HPDE6-E6E7 (cell line): Measurements from ENCODE around the gene SGMS1.

Experiments
- DNase-seq: peaks from one replicate; pipeline ENCODE4 v3.0.0; 2011; ENCODE audit warnings: missing footprints; ENCODE audit errors: extremely low spot score

The SGMS1 gene

DNA sequence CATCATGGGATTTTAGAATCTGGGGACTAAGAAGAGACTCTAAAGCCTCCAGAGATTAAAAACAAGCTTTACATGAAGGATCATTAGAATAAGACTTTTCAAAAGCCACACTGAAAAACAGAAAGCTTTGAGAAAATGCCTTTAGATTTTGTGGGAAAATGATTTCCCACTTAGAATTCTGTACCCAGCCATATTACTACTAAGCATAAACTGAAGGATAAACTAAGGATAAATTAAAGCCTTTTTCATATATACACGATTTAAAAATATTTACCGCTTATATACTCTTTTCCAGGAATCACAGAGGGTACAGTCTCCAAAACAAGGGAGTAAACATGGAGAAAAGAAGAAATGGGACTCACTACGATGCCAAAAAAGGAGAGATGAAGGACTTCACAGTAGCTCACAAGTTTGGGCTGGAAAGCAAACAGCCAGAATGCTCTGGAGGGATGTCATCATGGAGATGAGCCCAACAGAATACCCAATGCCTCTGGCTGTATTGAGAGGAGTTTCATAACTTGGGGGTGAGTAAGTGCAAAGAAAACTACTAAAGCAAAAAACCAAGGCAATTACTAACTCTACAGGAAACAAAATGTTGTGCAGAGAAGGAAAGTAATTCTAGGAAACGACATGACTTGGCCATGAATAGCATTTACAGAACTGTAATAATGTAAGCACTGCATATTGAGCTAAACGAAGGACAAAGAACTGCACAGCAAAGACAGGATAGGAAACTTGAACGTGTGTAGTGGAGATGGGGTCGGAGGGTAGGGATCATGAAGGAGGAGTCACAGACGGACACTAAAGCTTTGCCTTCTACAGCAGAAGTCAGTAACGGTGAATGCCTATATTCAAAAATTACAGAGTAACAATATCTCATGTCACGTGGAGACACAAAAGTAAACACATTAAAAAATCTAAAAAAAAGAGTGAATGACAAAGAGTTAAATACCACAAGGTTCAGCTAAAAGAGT, 311.0 kb downstream of the SGMS1 start:
- DNase-seq = peak; percentile 29

DNA sequence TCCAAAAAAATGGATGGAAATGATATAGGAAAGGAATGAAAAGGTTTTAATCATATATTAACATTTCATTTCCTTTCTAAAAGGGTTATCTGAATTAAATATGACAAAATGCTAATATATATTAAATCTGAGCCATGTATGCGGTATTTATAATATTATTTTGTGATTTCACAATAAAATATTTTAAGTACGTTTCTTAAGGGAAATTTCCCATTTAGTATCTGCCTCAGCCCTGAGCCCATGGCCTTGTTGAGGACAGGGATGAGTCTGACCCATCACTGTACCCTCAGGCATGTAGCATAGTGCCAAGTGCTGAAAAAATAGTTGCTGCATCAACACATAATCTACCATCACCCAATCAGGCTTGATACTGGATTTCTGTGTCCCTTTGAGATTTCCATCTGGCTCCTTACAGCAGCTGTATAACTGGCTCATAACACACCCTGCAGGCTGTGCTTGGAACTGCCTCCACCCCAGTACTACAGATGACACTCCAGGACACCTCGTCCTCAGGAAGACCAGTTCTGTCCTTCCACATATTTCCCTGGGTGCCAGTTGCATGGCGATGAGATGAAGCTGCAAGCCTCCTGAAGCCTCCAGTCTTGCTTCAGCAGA, 313.1 kb downstream of the SGMS1 start:
- DNase-seq = no peak

- no peak for DNase-seq
Observed at GRCh38 chr10:50309342-50309741, 314.4 kb downstream of the SGMS1 start.

DNA sequence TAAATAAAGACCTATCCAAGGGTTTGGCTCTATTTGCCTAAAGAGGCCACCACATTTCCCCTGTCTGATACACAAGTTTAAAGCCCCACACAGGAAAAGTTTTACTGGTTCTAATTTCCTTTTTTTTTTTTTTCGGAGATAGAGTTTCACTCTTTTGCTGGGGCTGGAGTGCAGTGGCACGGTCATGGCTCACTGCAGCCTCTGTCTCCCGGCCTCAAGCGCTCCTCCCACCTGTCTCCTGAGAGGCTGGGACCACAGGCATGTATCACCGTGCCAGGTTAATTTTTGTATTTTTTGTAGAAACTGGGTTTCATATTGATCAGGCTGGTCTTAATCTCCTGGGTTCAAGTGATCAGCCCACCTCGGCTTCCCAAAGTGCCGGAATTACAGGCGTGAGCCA, 319.1 kb downstream of the SGMS1 start:
- no peak for DNase-seq

DNA sequence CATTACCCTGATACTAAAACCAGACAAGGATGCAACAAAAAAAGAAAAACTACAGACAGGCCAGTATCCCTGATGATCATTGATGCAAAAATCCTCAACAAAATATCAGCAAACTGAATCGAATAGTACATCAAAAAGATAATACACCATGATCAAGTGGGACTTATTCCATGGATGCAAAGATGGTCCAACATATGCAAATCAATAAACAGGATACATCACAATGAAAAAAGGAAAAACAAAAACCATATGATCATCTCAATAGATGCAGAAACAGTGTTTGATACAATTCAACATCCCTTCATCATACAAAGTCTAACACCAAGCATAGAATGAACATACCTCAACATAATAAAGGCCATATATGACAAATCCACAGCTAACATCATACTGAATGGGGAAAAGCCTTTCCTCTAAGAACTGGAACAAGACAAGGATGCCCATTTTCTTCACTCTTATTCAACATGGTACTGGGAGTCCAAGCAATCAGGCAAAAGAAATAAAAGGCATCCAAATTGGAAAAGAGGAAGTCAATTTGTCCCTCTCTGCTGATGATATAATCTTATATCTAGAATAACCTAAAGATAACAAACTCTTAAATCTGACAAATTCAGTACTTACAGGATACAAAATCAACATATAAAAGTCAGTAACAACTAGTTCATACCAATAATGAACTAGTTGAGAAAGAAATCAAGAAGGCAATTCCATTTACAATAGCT, 323.6 kb downstream of the SGMS1 start:
- DNase-seq = no peak

GRCh38 chr10:50295367-50295766, 328.4 kb downstream of the SGMS1 start:
- DNase-seq = no peak

DNA sequence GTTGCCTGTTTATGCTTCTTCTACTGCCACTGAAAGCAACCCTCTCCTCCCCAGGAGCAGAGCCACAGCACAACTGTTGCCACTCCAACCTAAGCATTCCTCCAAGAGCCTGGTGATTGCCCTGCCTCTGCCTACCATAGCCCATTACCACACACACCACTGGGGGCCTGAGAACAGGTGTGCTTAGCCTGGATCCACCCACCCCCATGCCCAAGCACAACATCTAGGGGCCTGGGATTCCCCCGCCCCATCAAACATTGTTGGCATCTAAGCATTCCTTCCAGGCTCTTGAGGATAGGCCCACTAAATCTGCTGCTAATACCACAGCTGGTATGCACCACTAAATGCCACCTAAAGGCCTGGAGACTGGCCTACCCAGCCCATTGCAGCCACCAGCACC, 329.2 kb downstream of the SGMS1 start:
- DNase-seq = no peak

DNA sequence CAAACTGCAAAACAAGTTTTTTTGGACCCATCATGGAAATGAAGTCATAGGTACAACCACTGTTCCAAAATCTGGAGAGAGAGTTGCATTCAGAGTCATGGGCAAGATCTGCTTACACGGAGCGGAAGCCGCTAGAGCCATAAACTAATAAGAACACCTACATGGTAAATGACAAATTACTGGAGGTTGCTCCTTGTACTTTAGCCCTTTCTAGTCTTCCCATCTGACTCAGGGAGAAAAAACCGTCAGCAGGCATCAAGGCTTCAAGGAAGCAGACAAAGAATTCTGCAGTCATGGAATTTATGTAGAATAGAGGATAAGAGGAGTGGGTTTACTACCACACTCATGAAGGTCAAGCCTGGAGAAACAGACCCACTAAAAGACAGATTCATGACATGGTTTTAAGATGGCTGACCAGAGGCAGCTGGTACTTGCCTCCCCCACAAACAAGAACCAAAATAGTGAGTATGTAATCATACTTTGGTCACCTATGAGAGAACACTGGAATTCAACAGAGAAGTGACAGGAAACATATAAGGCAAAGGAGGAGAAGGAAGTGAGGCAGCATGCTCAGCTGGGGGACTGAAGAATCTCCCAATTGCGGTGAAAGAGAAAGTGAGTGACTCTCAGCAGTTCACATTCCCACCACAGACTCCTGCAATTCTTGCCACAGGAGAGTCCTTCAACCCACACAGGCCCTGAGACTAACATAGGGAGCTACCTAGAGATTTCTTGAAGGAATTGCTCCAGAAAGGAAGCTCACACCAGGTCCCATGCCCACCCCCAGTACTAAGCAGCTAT, 330.0 kb downstream of the SGMS1 start:
- no peak for DNase-seq

GRCh38 chr10:50291261-50291850, 332.4 kb downstream of the SGMS1 start:
- DNase-seq = no peak

- DNase-seq = no peak
Observed at GRCh38 chr10:50289196-50289595, 334.6 kb downstream of the SGMS1 start.

DNA sequence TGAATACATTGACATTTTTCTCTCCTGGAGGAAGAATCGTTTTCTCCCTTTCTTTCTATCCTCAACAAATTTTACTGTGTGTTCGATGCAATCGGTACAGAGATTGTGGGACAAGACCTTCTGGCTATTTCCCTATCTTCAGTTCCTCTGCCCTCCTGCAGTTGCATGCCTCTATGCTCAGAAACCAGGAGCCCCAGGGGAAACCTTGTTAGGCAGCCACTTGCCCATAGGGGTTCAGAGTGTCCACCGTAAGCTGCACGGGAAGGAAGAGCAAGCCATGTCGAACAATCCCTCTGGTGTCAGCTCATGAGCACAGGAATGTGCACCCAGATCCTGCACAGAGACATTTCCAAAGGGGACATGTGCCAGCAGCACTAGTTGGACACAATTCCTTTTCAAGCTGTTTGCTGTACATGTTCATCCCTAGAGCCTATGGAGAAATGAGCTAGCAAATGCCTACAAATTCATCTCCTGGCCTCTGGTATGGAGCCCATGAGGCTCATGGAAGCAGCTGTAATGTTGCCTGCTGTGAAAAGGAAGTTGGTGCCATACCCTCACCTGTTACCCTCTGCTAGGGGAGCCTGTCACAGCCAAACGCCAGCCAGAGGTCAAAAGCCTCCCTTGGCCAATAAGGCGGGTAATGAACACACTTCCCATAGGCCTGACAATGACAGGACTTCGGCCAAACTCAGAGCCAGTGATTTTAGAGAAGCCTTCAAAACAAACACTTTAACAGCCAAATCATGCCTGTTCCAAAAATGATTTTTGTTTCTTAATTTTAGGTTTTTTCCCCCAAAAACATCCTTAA, 336.6 kb downstream of the SGMS1 start:
- no peak for DNase-seq

- DNase-seq = no peak
Observed at GRCh38 chr10:50286517-50286916, 337.2 kb downstream of the SGMS1 start.

- no peak for DNase-seq
Observed at GRCh38 chr10:50281967-50282522, 341.7 kb downstream of the SGMS1 start.

DNA sequence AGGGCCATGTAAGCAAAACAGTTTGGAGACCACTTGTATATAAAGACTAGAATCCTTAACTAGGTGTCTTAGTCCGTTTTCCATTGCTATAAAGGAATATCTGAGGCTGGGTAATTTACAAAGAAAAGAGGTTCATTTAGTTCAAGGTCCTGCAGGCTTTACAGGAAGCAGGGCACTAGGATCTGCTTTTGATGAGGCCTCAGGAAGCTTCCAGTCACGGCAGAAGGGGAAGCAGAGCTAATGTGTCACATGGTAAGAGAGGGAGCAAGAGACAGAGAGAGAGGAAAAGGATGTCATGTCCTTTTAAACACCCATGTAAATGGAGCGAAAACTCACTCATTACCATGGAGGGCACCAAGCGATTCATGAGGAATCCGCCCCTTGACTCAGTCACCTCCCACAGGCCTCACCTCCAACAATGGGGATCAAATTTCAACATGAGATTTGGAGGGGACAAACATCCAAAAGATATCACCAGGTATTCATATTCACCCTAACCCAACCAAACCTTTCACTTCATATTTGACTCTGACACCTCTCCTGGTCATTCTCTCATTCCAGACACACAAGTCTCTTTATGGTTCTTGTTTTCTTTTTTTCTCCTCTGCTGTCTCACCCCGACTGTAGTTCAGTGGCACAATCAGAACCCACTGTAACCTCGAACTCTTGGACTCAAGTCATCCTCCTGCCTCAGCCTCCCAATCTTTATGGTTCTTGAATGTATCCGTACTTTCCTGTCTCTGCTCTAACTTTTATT, 342.4 kb downstream of the SGMS1 start:
- no peak for DNase-seq

DNA sequence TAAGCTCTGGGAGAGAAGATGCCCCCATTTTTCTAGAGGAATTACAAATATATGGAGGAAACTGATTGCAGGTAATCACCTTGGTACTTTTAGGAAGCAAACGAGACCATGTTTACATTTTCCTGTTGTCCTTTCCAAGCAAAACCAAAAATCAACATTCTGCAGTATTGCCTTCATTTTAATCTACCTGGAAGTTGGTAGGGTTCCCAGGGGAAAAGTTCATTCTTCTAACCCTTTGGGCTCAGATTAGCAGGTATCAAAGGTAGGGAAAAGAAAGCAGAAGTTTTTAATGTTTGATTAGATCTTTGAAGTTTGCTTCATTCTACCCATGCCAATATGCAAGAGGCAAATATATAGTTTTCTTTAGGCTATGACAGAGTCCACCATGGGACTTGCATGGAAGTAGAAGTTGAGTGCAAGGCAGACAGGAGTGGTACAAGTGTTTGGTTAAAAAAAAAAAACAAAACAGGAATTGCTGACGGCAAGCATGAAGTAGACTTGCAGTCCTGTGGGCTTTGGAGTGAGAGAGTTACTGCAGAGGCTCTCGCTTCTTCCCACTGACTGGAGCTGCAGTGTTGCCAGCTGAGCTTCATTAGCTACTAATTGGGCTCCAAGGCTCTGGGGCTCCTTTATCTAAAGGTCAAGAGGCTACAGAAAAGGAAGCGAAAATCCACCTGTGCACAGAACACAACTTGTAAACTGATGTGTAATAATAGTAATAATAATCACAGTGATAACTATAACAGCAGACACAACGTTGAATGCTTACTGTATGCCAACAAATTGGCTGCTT, 343.5 kb downstream of the SGMS1 start:
- no peak for DNase-seq

DNA sequence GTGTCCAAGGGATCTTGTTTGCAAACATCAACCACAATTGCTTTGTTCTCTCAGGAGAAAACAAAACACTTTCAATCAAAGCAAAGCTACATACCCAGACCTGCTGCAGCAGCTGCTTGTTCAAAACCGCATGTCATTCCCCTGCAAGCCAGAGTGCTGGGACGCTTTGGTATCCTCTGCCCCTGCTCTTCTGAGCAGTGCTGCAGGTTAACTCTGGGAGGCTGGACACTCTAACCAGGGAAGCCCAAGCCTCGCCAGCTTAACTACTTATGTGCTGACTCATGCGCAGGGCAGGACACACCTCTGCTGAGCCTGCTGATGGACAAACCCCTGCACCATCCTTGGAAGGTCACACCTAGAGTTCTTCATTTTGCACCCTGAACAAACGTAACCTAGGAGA, 344.3 kb downstream of the SGMS1 start:
- DNase-seq = peak; percentile 41

DNA sequence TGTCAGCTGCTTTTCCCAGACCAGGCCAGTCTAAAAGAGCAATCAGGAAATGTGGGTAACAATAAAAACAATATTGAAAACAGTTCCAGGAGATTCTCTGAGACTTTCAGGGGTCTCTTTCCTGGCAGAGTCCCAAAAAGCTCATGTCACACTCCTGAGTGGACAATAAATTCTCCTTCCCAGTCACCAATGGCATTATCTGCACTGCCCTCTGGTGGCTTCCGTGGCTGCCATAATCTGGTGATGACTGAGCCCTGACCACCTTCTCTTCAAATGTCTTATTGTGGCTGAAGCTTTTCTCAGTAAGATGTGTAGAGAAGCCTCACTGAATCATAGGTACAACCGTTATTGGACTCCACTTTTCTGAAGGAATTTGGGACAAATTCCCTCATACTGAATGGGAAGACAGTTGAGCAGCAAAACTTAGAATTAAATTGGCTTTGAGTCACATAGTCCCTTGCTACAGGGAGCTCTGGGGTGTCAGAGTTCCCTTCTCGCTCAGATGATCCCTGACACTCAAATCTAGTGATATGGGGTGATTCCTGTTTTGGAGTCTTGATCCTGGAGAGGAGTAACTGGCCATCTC, 348.0 kb downstream of the SGMS1 start:
- DNase-seq = peak; percentile 34

DNA sequence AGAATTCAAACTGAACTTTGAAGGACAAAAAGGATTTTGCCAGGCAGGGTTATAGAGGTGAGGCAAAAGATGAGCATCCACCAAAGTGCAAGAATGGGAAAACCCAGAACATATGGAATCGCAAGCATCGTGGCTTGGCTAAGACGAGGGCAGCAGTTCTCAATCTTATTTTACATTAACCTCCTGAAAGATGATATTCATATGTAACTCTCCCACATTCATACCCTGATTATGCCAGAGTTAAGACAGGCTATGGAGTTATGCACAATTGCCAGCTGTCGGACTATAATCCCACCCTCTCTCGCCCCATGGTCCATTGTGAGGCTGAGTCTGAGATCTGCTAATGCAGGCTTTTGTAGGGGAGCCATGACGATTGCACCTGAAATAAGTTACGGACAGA, 351.2 kb downstream of the SGMS1 start:
- no peak for DNase-seq
